ENCODE measurements around the gene NF1.
"Not testable (repeated sequence)": the region's sequence is repeated elsewhere in the genome, so short reads cannot be mapped to it uniquely, and the experiment has no call there.

GRCh38 chr17:31090650-31091049 lies 4.1 kb upstream of the NF1 start:
- TF ChIP-seq, protein P1, sequence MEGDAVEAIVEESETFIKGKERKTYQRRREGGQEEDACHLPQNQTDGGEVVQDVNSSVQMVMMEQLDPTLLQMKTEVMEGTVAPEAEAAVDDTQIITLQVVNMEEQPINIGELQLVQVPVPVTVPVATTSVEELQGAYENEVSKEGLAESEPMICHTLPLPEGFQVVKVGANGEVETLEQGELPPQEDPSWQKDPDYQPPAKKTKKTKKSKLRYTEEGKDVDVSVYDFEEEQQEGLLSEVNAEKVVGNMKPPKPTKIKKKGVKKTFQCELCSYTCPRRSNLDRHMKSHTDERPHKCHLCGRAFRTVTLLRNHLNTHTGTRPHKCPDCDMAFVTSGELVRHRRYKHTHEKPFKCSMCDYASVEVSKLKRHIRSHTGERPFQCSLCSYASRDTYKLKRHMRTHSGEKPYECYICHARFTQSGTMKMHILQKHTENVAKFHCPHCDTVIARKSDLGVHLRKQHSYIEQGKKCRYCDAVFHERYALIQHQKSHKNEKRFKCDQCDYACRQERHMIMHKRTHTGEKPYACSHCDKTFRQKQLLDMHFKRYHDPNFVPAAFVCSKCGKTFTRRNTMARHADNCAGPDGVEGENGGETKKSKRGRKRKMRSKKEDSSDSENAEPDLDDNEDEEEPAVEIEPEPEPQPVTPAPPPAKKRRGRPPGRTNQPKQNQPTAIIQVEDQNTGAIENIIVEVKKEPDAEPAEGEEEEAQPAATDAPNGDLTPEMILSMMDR (IDR thresholded peaks at IDR 0.05), result not testable (repeated sequence)
- TF ChIP-seq POLR2AphosphoS5 (IDR thresholded peaks at IDR 0.05; ENCODE audit: insufficient read depth in 1 of 2, low read depth in 1 of 2), result not testable (repeated sequence)
